Thoracic aorta (tissue), 2 donors: ENCODE data around the gene PIK3IP1. TPM values are rescaled to one million over a fixed set of nuclear protein-coding genes. Genes with fewer than 3 reads are reported as not detected.

ENCODE experiments used
- ATAC-seq: fragments of 150-250 bp; one replicate; pipeline ENCODE4 v1.8.0; 2017; ENCODE audit warnings: low read depth; ENCODE audit not compliant: insufficient number of reproducible peaks, low FRiP score
- DNase-seq: peaks from one replicate; pipeline ENCODE4 v3.0.0-alpha.2; 2020; ENCODE audit warnings: low spot score
- H3K27ac ChIP-seq, 2 donors: fragments of 200-600 bp; sonication (generic); 1 replicate in 1 of 2; 2 replicates in 1 of 2; pipeline ENCODE4 v1.5.1; 2016; ENCODE audit warnings: mild to moderate bottlenecking in 2 of 2, moderate library complexity in 2 of 2
- H3K27me3 ChIP-seq: fragments of 200-600 bp; sonication (generic); replicated peaks from 2 replicates; pipeline ENCODE4 v1.6.0; 2016; ENCODE audit warnings: mild to moderate bottlenecking; ENCODE audit not compliant: insufficient read depth
- H3K36me3 ChIP-seq: fragments of 200-600 bp; sonication (generic); one replicate; pipeline ENCODE4 v1.5.1; 2016
- H3K4me1 ChIP-seq, 2 donors: fragments of 200-600 bp; sonication (generic); 1 replicate in 1 of 2; 2 replicates in 1 of 2; pipeline versions ENCODE4 v1.5.1 to v1.6.0; 2016; ENCODE audit warnings: low read depth in 2 of 2, mild to moderate bottlenecking in 1 of 2; ENCODE audit not compliant: control insufficient read depth in 1 of 2
- H3K4me3 ChIP-seq: fragments of 200-600 bp; sonication (generic); 2 replicates; pipeline ENCODE4 v1.5.1; 2016; ENCODE audit warnings: mild to moderate bottlenecking
- H3K9me3 ChIP-seq: fragments of 200-600 bp; sonication (generic); 2 replicates; pipeline ENCODE4 v1.5.1; 2016
- total RNA-seq, 2 donors: library from RNA; depleted of rRNA; stranded (reverse); fragments of >200 nt; gene quantifications; one replicate each; pipeline versions ENCODE4 v1.1.0 to v1.2.3, GENCODE V29; 2016
- TF ChIP-seq, protein P1 (sequence below): fragments of 200-600 bp; sonication (generic); IDR thresholded peaks from one replicate; pipeline ENCODE4 v1.5.1; 2019; ENCODE audit warnings: antibody characterized with exemption

Gene PIK3IP1
- total RNA-seq, 2 donors from 2014 or later: 56.3 to 57.9 TPM

DNA sequence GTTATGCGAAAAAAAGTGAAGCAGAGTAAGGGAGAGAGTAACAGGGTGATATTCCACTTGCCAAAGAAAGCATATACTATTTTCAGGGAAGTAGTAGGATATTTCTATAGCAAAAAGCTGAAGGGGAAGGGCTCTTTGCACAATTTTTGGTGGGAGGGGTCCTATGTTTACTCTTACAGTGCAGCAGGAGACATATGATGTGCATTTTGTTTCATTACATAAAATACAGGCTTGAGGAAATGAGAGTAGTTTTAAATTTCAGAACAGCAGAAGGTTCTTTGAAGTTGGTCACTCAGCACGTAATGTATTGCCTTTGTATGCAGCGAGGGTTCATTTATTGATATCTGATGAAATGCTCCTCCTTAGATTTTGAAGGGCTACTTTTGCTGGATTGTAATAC lies 3.1 kb upstream of the PIK3IP1 start:
- H3K4me3 ChIP-seq: no peak overlapping the region
- H3K4me1 ChIP-seq: peaks cover 34 to 41% of the 10 kb centered on the region in 2 donors
- DNase-seq: no peak
- no peaks in the 10 kb centered on the region for H3K36me3 ChIP-seq
- H3K27ac ChIP-seq: peak overlapping the region; percentile 12 to 72
- TF ChIP-seq, protein P1, sequence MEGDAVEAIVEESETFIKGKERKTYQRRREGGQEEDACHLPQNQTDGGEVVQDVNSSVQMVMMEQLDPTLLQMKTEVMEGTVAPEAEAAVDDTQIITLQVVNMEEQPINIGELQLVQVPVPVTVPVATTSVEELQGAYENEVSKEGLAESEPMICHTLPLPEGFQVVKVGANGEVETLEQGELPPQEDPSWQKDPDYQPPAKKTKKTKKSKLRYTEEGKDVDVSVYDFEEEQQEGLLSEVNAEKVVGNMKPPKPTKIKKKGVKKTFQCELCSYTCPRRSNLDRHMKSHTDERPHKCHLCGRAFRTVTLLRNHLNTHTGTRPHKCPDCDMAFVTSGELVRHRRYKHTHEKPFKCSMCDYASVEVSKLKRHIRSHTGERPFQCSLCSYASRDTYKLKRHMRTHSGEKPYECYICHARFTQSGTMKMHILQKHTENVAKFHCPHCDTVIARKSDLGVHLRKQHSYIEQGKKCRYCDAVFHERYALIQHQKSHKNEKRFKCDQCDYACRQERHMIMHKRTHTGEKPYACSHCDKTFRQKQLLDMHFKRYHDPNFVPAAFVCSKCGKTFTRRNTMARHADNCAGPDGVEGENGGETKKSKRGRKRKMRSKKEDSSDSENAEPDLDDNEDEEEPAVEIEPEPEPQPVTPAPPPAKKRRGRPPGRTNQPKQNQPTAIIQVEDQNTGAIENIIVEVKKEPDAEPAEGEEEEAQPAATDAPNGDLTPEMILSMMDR: no peak
- H3K9me3 ChIP-seq: no peaks in the 10 kb centered on the region
- H3K27me3 ChIP-seq: no peaks in the 10 kb centered on the region
- ATAC-seq: no peak

GRCh38 chr22:31291481-31292235 lies 630 bp downstream of the PIK3IP1 start:
- no peaks in the 10 kb centered on the region for H3K27me3 ChIP-seq
- DNase-seq: no peak
- peaks cover 31 to 53% of the 10 kb centered on the region in 2 donors for H3K4me1 ChIP-seq
- no peak for ATAC-seq
- peaks cover 16% of the 10 kb centered on the region for H3K36me3 ChIP-seq
- H3K4me3 ChIP-seq: peak overlapping the region; percentile 81
- TF ChIP-seq, protein P1: no peak
- H3K27ac ChIP-seq: peak overlapping the region; percentile 96 to 97
- no peaks in the 10 kb centered on the region for H3K9me3 ChIP-seq

GRCh38 chr22:31290494-31291471 lies 1.5 kb downstream of the PIK3IP1 start:
- peaks cover 18% of the 10 kb centered on the region for H3K36me3 ChIP-seq
- peak overlapping the region; percentile 81 for H3K4me3 ChIP-seq
- peak; percentile 45 for ATAC-seq
- TF ChIP-seq, protein P1: no peak
- peaks cover 22 to 44% of the 10 kb centered on the region in 2 donors for H3K4me1 ChIP-seq
- peak; percentile 86 for DNase-seq
- H3K9me3 ChIP-seq: no peaks in the 10 kb centered on the region
- H3K27me3 ChIP-seq: no peaks in the 10 kb centered on the region
- H3K27ac ChIP-seq: peak overlapping the region; percentile 96 to 97

DNA sequence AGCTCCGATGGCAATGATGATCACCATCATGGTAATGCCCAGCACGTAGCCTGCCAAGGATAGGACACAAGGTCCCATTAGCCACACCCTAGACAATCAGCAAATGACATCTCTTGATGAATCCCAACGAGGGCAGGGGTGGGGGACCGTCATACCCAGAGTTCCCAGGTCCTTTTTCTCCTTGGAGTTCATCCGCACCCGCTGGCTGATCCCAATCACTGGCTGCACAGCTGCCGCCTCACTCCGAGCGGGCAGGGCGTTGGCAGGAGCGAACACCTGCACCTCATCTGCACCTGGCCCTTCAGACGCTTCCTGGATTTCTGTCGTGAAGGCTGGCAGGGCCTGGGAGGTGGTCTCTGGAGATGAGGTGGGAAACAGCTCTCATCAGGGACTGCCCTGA lies 2.9 kb downstream of the PIK3IP1 start:
- Histone ChIP-seq H3K4me1 (peaks cover 16 to 37% of the 10 kb centered on the region in 2 donors), H3K36me3 (peaks cover 30% of the 10 kb centered on the region), H3K4me3 (peak overlapping the region; percentile 81), H3K27me3 (no peaks in the 10 kb centered on the region), H3K9me3 (no peaks in the 10 kb centered on the region), H3K27ac (peak overlapping the region; percentile 96 to 97)
- TF ChIP-seq, protein P1: no peak
- no peak for DNase-seq
- ATAC-seq: no peak
